GM19035 (cell line): Measurements from ENCODE around the gene SLC6A6.
A peak's percentile ranks its signal among the peaks of the same experiment; 100 is the strongest.

ENCODE experiments used
- ATAC-seq: cut with Tn5 transposase; IDR thresholded peaks from one replicate; pipeline ENCODE4 v1.9.1; 2021; ENCODE audit not compliant: unreplicated experiment

The SLC6A6 gene

DNA sequence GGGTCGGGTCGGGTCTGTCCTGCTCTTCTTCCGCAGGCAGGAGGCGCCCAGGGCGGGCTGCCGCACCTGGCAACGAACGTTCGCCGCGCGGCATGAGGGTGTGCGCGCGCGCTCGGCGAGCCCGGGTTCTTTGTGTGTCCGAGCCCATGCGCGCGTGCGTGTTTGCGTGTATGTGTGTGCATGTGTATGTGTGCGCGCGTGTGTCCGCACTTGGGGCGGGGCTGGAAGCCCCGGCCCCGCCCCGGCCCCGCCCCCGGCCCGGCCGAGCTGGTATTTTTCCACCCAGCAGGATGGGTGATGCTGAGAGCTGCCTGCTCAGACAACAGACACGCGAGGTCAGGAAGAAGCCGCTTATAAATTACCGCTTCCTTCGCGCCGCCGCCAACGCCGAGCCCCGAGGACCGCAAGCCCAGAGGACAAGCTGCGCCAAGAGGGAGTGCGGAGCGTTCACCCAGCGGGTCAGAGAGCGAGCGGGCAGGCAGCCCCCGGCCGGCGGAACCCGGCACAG lies at the start of gene SLC6A6:
Gene SLC6A6, plus strand, starts transcription at position 303 of the 508 bp plus-strand sequence. CDS start 41,029 bp downstream, outside the sequence.
- peak; percentile 80 for ATAC-seq

DNA sequence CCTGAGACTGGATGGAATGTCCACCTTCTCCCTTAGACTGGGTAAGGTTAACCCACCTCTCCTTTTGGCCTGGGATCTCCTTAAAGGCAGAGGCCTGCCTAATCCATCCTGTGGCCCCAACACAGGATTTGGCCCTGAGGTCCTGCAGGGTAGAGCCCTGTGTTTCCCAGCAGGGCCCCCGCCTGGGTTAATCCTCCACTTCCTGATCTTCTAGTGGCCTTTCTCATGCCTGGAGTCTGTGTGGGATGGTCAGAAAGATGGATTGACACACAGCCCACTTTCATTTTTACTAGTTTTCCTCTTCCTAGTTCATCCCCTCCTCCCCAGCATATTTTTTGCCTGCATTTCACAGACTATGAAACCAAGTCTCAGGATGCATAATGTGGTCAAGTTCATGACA lies 48.9 kb upstream of the SLC6A6 start:
- ATAC-seq = no peak

GRCh38 chr3:14357463-14357862 lies 44.9 kb upstream of the SLC6A6 start:
- no peak for ATAC-seq

GRCh38 chr3:14358426-14359211 lies 43.8 kb upstream of the SLC6A6 start:
- no peak for ATAC-seq

GRCh38 chr3:14359348-14359747 lies 43.1 kb upstream of the SLC6A6 start:
- no peak for ATAC-seq

DNA sequence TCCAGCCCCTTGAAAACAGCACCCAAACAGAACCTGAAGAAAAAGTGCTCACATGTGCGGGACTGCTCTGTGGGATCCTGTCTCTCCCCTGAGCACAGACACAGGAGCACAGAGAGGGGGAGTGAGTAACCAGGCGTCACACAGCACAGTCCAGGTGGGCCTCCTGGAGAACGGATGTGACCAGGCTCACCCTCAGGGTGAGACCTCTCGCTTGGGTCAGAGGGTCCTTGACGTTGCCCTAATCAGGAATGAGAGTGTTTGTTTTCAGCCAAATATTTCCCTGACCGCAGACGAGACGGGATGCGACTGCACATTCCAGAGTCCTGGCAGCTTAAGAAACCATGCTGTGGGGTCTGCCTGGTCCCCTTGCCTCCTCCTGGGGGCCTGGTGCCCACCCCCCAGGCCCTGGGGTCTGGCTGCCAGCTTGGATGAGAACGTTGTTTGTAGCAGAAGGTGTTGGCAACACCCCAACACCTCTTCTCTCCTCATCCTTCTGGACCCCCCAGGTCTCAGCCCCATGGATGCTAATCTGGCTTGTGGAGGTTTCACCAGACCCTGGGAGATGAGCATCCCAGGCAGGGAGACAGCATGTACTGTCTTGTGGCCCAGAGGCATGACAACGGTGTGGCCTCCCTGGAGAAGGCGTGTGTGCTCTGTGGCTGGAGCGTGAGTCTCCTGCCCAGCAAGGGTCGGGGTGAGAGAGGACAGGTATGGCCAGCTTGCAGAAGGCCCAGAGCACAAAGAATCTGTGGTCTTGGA lies 42.1 kb upstream of the SLC6A6 start:
- no peak for ATAC-seq

GRCh38 chr3:14361068-14361677 lies 41.2 kb upstream of the SLC6A6 start:
- ATAC-seq = no peak

DNA sequence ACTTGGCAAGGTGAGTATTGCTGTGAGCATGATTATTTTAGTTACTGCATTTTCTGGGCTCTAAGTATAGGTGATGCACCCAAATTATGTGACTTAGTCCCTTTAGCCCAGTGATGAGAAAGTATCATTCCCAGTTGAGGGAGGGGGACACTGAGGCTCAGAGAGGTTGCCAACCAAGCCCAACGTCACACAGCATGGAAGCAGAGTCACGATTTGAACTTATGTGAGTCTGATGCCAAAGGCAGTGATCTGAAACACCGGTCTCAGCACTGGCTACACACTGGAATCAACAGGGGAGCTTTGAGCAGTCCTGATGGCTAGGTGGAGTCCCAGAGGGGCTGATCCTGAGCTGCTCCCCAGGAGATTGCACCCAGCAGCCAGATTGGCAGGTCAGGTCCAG lies 39.5 kb upstream of the SLC6A6 start:
- no peak for ATAC-seq

- no peak for ATAC-seq
Observed at GRCh38 chr3:14363379-14363778, 39.0 kb upstream of the SLC6A6 start.

DNA sequence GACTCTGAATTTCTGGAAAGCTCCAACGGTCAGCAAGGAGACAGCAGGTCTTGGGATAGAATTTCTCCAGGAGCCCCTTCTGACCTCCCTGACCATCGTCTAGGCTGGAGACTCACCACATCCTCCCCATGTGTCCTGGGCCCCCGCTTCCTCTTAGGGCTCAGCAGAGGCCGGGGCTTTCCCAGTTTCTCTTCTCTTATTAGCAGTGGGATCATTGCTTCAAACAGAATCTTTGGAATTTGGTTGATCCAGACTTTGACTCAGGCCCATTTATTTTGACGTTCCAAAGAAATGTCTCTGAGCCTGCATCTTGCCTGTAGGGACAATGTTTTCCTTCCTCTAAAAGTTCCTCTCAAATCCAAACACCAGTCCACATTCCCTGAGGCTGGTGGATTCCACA lies 38.4 kb upstream of the SLC6A6 start:
- ATAC-seq = no peak

DNA sequence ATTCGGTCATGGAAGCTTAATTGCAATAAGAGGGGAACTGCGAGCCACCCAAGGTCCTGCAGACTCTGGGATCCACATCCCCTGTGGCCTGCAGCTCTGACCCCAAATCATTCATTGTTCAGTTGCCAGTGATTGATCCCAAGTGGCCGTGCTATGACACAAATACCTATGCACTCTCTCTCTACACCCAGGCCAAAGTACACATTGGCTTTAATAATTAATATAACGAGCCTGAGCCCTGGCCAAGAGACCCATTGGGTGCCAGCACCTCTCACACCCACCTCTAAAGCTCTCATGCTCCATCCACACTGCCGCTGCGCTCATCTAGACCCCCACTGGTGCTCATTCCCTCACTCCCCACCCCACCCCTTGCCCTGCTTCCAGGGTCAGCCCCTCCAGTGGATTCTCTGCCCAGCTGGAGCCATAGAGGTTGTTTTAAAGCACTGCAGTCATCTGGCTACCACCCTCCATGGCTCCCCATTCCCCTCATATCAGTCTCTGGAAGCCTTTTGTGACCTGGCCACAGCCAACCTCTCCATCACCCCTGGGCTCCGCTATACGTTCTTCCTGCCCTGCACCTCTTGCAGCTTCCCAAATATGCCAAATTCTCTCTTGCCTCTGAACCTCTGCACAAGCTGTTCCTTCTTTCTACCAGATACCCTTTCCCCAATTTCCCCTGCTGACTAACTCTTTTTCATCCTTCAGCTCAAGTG lies 37.7 kb upstream of the SLC6A6 start:
- no peak for ATAC-seq

- no peak for ATAC-seq
Observed at GRCh38 chr3:14366248-14366647, 36.2 kb upstream of the SLC6A6 start.

DNA sequence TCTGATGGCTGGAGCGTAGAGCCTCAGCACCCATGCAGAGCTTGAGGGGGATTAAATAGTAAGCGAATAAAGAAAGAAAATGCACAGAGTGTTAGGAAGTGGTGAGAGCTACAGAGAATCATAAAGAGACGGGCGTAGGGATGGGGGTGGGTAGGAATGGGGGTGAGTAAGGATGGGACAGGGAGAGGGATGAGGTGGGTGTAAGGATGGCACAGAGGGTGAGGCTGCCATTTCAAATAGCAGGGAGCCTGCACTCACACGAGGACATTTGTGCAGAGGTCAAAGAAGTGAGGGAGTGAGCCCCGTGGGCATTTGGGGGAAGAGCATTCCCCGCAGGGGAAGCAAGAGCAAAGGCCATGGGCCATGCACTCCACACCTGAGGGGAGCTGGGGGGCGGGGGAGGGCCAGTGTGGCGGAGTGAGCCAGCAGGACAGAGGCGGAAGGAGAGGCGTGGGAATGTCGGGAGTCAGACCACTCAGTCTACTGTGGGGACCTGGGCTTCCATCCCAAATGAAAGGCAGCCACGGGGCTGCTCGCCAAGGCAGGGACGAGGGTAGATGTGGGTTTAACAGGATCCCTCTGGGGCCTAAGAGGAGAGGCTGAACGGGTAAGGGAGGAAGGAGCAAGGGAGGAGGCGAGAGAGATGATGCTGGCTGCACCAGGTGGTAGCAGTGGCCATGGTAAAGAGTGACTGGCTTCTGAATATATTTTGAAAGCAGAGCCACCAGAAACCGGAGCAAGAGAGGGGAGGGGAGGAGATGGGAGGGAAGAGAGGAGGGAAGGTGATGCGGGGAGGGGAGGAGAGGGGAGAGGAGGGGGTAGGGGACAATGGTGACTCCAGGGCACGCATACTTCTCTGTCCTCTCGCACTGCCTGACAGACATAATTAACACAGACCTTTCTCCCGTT lies 35.2 kb upstream of the SLC6A6 start:
- ATAC-seq = no peak

DNA sequence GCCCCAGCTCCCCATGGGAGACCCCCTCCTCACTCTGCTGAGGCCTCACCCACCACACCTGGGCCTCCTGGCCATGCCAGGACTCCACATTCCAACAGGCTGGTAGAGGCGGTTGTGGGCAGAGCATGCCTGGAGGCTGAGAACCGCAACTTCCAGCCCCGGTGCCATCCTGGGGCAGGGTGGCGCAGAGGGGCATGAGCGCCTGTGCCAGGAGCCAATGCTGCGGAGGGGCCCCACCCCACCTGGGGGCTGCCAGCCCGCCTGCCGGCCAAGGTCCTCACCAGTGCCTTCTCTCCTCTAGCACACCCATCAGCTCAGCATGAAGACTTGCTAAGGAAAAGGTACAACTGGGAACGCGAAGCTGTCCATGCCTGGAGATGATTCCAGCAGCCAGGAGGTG lies 34.3 kb upstream of the SLC6A6 start:
- ATAC-seq = no peak

DNA sequence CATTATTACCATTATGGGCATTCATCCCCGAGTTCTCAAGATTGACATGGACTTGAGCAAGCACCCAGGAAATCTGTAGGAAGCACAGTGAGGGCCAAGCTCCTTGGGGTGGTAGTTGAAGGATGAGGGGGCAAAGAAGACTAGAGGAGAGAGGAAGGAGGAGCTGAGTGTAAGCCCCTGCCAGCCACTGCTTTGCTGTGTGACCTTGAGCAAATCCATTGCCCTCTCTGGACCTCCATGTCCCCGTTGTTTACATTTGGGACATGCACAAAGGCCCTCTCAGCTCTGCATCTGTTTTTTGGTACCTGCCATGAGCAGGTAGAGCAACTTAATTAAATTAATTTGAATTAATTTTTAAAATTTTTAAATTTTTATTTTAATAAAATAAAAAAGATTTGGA lies 33.5 kb upstream of the SLC6A6 start:
- ATAC-seq = no peak

DNA sequence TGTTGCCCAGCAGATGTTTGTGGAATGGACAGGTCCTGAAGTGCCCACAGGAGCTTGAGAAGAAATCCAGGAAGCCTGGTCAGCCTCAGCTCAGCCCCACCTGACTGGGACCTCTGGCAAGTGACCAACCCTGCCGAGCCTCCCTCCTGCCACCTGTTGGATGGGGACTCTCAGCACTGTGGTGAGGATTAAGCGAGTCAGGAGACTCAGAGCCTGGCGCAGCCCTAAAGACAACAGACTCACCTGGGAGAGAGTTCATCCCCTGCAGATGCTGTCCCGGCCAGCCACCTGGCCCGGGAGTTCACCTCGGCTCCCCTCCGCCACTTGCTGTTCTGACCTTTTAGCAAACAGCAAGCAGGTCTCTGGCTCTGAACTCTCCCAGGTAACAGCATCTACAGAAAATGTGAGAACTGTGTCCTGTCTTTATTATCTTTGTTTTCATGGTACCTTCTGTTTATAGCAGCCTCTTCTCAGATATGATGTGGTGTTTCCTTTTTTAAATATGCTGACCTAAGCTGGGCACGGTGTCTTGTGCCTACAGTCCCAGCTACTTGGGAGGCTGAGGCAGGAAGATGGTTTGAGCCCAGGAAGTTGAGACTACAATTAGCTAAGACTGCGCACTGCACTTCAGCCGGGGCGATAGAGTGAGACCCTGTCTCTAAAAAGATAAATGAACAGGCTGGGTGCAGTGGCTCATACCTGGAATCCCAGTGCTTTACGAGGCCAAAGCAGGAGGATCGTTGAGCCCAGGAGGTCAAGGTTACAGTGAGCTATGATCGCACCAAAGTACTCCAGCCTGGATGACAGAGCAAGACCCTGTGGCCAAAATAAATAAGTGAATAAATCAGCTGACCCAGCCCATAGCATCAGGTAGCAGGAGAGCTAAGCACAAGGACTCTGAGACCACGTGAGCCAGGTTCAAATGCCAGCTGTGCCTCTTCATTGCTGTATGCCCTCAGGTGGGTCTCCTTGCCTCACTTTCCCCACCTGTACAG lies 32.4 kb upstream of the SLC6A6 start:
- ATAC-seq = no peak

DNA sequence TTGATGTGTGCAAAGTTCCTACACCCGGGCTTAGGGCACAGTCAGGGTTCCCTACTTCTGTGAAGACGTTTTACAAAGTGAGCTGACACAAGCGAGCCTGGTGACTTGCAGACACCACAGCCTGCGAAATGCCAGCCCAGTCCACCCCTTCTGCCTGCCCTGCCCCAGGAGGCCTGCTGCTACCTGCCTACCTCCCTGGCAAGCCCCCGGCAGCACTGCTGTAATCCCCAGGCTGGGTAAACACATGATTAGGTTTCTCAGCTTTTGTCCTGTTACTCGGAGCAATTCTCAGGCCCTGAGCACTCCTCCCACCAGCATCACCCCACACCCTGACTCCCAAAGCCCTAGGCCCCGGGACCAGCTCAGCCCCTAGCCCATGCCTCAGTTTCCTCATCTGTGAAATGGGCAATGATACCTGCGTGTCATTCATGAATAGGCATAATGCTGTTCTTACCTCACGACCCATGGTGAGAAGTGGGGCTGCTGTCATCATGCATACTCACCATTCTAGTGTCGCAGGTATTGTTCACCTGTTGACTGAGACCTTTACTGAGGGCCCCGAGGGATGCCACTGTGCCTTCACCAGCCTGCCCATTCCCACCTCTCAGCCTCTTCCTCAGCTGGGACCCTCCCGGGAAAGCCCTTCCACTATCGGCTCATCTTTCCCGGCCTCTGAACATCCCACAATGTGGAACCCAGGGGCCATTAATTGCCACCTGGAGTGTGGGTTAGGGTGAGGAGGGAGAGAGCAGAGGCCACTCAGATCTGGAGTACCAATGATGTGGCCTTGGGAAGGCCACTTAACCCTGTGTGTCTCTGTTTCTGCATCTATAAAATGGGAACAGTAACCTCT lies 31.5 kb upstream of the SLC6A6 start:
- no peak for ATAC-seq
